ENCODE results near the gene EXOC4. TPM values are rescaled to one million over a fixed set of nuclear protein-coding genes. Genes with fewer than 3 reads are reported as not detected.

The EXOC4 gene
- total and polyA plus RNA-seq, 2 donors from 2014 or later, result 22.8 to 78.7 TPM

DNA sequence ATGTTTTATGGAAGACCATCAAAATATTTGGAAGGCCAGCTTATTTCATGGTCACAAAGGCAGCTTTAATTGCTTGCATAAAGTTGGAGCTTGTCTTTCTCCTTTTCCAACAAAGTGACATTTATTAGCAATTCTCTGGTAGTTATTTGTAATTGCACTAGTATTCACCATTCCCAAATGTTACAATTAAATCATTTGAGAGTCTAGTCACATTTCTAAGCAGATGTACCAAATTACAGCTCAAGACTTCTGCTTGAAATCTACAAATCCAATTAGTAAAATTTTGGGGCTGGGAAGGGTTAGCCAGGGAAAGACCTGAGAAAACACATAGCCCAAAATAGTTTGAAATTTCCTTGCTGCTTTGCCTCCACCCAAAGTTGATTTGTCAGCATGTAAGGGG is 498.2 kb downstream of the EXOC4 start:
- Histone ChIP-seq H3K36me3 (ENCODE audit: control insufficient read depth in 2 of 3, insufficient read depth in 3 of 3, low read length in 3 of 3) (no peaks in the 10 kb centered on the region), H3K9ac (ENCODE audit: low read length in 3 of 3) (no peak overlapping the region), H3K27ac (ENCODE audit: low read depth in 2 of 2, low read length in 2 of 2) (no peak overlapping the region), H3K4me3 (ENCODE audit: low read length in 3 of 3) (no peak overlapping the region), H3K9me3 (ENCODE audit: control insufficient read depth in 2 of 3, insufficient read depth in 1 of 3, low read length in 3 of 3) (no peaks in the 10 kb centered on the region), H3K4me1 (ENCODE audit: control insufficient read depth in 2 of 3, insufficient read depth in 2 of 3, low read depth in 1 of 3, low read length in 3 of 3) (no peaks in the 10 kb centered on the region), H3K27me3 (ENCODE audit: control insufficient read depth, insufficient read depth, low read length) (no peaks in the 10 kb centered on the region)
- DNase-seq, result no peak
- TF ChIP-seq, protein P1, sequence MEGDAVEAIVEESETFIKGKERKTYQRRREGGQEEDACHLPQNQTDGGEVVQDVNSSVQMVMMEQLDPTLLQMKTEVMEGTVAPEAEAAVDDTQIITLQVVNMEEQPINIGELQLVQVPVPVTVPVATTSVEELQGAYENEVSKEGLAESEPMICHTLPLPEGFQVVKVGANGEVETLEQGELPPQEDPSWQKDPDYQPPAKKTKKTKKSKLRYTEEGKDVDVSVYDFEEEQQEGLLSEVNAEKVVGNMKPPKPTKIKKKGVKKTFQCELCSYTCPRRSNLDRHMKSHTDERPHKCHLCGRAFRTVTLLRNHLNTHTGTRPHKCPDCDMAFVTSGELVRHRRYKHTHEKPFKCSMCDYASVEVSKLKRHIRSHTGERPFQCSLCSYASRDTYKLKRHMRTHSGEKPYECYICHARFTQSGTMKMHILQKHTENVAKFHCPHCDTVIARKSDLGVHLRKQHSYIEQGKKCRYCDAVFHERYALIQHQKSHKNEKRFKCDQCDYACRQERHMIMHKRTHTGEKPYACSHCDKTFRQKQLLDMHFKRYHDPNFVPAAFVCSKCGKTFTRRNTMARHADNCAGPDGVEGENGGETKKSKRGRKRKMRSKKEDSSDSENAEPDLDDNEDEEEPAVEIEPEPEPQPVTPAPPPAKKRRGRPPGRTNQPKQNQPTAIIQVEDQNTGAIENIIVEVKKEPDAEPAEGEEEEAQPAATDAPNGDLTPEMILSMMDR (IDR thresholded peaks at IDR 0.05; ENCODE audit: borderline replicate concordance, extremely low read depth, insufficient read depth), result no peak
- intact Hi-C loops (cut with DNase I), result no loop called here
- no peak for FAIRE-seq

DNA sequence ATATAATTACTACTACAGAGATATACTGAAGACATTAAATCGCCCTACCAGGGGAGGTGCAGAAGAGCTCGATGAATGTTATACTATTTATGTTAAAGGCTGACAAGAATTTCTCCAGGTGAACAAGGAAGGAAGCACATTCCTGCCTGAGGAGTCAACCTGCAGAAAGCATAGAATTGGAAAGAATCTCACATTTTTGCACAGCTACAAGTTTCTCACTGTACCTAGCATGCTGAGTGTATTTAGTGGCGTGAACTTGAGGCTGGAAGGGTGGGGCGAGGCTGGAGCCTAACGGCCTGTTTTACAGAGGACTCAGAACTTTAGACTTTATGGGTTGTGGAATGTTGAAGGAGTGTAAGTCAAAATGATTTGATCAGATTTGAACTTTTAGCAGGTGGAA is 500.6 kb downstream of the EXOC4 start:
- H3K27me3 ChIP-seq (ENCODE audit: control insufficient read depth, insufficient read depth, low read length), result no peaks in the 10 kb centered on the region
- DNase-seq, result no peak
- no peaks in the 10 kb centered on the region for H3K36me3 ChIP-seq (ENCODE audit: control insufficient read depth in 2 of 3, insufficient read depth in 3 of 3, low read length in 3 of 3)
- H3K9me3 ChIP-seq (ENCODE audit: control insufficient read depth in 2 of 3, insufficient read depth in 1 of 3, low read length in 3 of 3), result no peaks in the 10 kb centered on the region
- H3K9ac ChIP-seq (ENCODE audit: low read length in 3 of 3), result no peak overlapping the region
- TF ChIP-seq, protein P1 (IDR thresholded peaks at IDR 0.05; ENCODE audit: borderline replicate concordance, extremely low read depth, insufficient read depth), result no peak
- no peak overlapping the region for H3K27ac ChIP-seq (ENCODE audit: low read depth in 2 of 2, low read length in 2 of 2)
- H3K4me3 ChIP-seq (ENCODE audit: low read length in 3 of 3), result no peak overlapping the region
- intact Hi-C loops (cut with DNase I), result no loop called here
- H3K4me1 ChIP-seq (ENCODE audit: control insufficient read depth in 2 of 3, insufficient read depth in 2 of 3, low read depth in 1 of 3, low read length in 3 of 3), result no peaks in the 10 kb centered on the region
- no peak for FAIRE-seq

DNA sequence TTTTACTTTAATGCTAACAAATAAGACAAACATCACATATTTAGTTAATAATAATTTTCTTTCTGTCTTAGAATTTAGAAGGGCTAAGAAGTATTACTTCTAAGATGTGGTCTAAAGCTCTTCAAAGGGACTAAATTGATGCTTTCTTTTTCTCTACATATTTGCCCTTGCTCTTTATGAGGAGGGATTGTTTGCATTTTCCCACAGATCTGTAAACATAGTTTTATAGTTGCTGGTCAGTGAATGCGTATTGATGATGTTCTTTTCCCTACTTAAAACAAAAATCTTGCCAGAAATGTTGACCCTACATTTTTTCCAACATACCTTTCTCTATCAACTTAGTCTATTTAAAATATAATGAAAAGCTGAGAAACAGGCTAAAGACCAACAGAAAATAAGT is 501.8 kb downstream of the EXOC4 start:
- H3K9ac ChIP-seq (ENCODE audit: low read length in 3 of 3), result no peak overlapping the region
- H3K27me3 ChIP-seq (ENCODE audit: control insufficient read depth, insufficient read depth, low read length), result no peaks in the 10 kb centered on the region
- intact Hi-C loops (cut with DNase I), result no loop called here
- H3K36me3 ChIP-seq (ENCODE audit: control insufficient read depth in 2 of 3, insufficient read depth in 3 of 3, low read length in 3 of 3), result no peaks in the 10 kb centered on the region
- FAIRE-seq (no peak), DNase-seq (no peak)
- no peaks in the 10 kb centered on the region for H3K9me3 ChIP-seq (ENCODE audit: control insufficient read depth in 2 of 3, insufficient read depth in 1 of 3, low read length in 3 of 3)
- H3K27ac ChIP-seq (ENCODE audit: low read depth in 2 of 2, low read length in 2 of 2), result no peak overlapping the region
- H3K4me1 ChIP-seq (ENCODE audit: control insufficient read depth in 2 of 3, insufficient read depth in 2 of 3, low read depth in 1 of 3, low read length in 3 of 3), result no peaks in the 10 kb centered on the region
- no peak overlapping the region for H3K4me3 ChIP-seq (ENCODE audit: low read length in 3 of 3)
- TF ChIP-seq, protein P1 (IDR thresholded peaks at IDR 0.05; ENCODE audit: borderline replicate concordance, extremely low read depth, insufficient read depth), result no peak

GRCh38 chr7:133755901-133756300 is 503.0 kb downstream of the EXOC4 start:
- FAIRE-seq (no peak), DNase-seq (no peak)
- Histone ChIP-seq H3K9me3 (ENCODE audit: control insufficient read depth in 2 of 3, insufficient read depth in 1 of 3, low read length in 3 of 3) (no peaks in the 10 kb centered on the region), H3K4me3 (ENCODE audit: low read length in 3 of 3) (no peak overlapping the region), H3K27me3 (ENCODE audit: control insufficient read depth, insufficient read depth, low read length) (no peaks in the 10 kb centered on the region), H3K27ac (ENCODE audit: low read depth in 2 of 2, low read length in 2 of 2) (no peak overlapping the region), H3K4me1 (ENCODE audit: control insufficient read depth in 2 of 3, insufficient read depth in 2 of 3, low read depth in 1 of 3, low read length in 3 of 3) (no peaks in the 10 kb centered on the region), H3K9ac (ENCODE audit: low read length in 3 of 3) (no peak overlapping the region), H3K36me3 (ENCODE audit: control insufficient read depth in 2 of 3, insufficient read depth in 3 of 3, low read length in 3 of 3) (no peaks in the 10 kb centered on the region)
- TF ChIP-seq, protein P1 (IDR thresholded peaks at IDR 0.05; ENCODE audit: borderline replicate concordance, extremely low read depth, insufficient read depth), result no peak
- intact Hi-C loops (cut with DNase I), result no loop called here

Data from kidney (tissue), 14 donors.